Renal cortex interstitium (tissue), 11 donors: Measurements from ENCODE around the gene RBMS1. TPM values are rescaled to one million over a fixed set of nuclear protein-coding genes. Genes with fewer than 3 reads are reported as not detected.
"Not testable (repeated sequence)": the region's sequence is repeated elsewhere in the genome, so short reads cannot be mapped to it uniquely, and the experiment has no call there.

Experiments
- DNase-seq, 11 donors: peaks; one replicate each; pipeline ENCODE4 v3.0.0-alpha.2; 2013; ENCODE audit warnings: low read depth in 9 of 11, low spot score in 4 of 11; ENCODE audit errors: extremely low read depth in 1 of 11
- polyA plus RNA-seq, 3 donors: library from polyadenylated mRNA; unstranded; fragments of 120-200 nt; gene quantifications; one replicate each; pipeline ENCODE4 v1.2.1, GENCODE V29; 2013; ENCODE audit not compliant: insufficient read length in 3 of 3

RBMS1 gene
- polyA plus RNA-seq, 3 donors, result 130 to 157 (median 150) TPM

DNA sequence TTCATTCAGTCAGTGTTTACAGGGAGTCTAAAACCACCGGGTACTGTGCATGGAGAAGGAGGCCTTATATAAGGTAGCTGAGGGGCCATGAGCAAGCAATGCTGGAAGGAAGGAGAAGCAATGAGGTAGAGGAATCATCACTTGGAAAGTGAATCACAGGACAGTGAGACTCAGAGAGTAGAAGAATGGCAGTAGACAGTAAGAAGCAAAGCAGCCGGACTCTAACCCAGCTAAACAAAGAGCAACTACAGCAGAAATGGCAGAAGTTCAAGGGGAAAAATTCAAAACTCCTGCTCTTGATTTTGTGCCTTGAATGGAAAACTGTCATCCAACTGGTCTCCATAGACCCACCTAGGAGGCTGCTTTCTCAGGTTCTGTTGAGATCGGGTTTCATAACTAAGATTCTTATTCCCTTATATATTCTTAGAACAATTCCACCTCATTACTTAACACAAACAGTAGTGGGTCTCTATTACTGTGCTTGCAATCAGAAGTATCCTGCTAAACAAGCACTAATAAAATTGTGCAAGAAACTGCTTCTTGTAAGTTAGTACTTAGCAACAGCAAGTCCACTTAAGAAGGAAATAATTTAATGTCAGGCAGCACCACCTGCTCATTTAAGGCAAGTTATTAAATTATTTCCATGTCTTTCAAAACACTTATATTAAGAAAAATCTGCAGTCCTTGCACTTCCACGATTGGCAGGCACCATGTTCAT, 68.0 kb downstream of the RBMS1 start:
- DNase-seq, result no peak

DNA sequence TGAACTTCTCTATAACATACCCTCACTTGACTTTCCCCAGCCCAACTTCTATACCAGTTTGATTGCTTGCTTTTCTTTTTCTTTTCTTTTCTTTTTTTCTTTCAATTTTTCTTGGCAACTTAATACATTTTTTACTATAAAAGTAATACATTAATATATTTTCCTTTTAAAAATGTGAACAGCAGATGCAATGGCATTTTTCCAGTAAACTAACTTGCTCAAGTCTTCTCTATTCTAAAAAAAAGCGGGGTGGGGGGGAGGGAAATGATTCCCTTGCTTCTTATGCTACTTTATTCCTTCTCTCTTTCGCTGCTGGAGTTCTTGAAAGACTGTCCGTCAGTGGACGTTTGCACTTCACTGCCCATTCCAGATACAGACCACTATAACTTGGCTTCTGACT, 70.5 kb downstream of the RBMS1 start:
- no peak for DNase-seq

DNA sequence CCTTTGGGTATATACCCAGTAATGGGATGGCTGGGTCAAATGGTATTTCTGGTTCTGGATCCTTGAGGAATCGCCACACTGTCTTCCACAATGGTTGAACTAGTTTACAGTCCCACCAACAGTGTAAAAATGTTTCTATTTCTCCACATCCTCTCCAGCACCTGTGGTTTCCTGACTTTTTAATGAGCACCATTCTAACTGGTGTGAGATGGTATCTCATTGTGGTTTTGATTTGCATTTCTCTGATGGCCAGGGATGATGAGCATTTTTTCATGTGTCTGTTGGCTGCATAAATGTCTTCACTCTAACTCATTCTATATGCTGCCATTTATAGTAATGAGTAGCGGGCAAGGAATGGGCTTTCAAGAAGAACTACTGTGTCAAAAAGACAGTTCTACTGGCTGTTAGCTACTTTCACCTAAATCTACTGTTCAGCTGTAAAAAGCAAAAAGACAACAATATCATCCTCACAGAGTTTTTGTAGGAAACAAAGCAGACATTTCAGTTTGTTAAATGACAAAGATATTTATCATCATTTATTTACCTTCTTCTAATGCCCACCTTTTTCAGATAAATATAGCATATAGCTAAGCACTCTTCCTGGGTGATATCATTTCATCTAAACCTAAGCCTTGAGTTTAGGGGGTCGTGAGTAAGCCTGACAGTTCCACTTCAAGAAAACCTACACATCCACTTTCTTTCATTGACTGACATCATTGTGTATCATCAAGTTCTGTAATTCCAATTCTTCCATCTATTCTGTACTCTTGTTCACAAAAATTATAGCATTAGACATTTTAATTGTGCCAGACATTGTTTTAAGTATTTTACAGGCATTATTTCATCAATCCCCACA, 71.7 kb downstream of the RBMS1 start:
- not testable (repeated sequence) for DNase-seq

DNA sequence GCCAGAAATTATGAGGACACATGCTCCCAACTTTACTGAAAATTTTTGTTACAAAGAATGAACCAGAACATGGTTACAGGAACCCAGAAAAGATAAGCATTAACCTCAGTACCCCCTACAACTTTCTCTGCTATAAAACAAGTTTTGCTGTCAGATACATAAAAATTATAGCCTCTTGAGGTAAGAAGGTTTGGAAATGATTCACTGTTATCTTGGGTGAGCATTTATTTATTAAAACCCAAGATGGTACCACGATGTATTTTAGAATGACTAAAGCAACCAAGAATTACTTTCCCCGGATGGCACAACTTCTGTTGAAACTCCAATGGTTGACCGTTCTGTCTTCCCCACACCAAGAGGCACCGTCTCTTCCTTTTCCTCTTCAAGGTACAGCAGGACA, 72.9 kb downstream of the RBMS1 start:
- DNase-seq, result no peak

DNA sequence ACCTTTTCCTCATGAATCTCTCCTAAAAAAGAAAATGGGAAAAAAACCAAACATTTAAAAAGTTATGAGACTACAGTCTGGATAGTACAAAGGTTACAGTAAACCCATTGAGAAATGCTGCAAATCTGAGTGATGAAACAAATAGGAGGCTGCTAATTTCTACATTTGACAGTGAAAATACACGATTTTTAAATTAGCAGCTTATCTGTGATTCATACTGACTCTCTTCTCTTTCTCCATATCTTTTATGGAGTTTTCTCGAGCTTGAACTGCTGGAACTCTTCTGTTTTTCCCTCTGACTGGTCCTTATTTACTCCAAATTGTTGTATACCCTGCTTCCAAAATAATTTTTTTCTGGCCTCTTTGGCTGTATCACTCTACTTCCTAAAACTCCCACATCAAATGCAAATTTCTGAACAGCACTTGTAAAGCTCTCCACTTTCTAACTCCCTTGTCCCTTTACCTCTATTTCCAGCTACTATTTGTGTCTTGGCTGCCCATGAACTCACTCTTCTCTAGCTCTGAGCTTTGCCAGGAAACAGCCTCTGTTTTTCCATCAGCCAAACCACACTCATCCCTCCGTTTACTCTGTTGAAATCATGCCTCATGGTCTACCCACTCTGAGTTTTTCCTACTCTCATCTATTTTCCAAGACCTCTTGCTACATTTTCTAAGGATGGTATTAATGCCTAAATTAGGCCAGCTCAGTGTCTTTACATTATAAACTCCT, 73.7 kb downstream of the RBMS1 start:
- no peak for DNase-seq

DNA sequence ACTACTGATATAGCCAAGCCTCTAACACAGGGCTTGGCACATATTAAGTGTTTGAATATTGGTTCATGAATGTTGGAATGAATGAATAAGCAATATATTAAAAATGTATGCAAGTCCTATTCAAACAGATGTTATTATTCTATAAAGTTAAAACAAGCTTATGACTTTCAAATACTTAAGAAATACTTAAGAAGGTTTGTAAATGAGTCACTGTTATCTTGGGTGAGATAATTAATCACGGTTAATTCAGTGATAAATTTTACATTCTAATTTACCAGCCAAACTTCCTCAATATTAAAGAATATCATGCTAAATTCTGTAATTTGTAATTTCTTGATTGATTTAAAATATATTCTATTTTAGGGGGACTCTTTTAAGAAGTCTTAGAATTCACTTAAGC, 74.8 kb downstream of the RBMS1 start:
- DNase-seq, result no peak

GRCh38 chr2:160418398-160418765, 75.2 kb downstream of the RBMS1 start:
- no peak for DNase-seq

GRCh38 chr2:160417745-160418397, 75.7 kb downstream of the RBMS1 start:
- DNase-seq, result no peak

GRCh38 chr2:160415991-160416390, 77.6 kb downstream of the RBMS1 start:
- DNase-seq, result no peak

DNA sequence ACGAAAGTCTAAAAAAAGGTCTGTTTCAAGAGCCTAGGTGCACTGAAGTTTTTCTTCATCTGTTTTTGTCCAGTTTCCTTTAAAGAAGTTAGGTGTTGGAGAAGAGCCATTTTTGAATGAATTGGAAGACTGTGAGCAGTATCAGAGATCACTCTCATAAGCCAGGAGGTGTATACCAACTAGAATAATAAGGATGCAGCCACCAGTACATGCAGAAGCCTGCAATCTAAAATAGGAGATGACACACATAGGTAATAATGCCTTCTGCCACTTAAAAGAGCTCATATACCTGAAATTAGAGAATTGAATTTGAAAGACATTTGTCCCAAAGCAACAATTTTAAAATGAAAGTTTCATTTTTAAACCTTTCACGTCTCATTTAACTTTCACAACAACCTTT, 81.7 kb downstream of the RBMS1 start:
- no peak for DNase-seq

DNA sequence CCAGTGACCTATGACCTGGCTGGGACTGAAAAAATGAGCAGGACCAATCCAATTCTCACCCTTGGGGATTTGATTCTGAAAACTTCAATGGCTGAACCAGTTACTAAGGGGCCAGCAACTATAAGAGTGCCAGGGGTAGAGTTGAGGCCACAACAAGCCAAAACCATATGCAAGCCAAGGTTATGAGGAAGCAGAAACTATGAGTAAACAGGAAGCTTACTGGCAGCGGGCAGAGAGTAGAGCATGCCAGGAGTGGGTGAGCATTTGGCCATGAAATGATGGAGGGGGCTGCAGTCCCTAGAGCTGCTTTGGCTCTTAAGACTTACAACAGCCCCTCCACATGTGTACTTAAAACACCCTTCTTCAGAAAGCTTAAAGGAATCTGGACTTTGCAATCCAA, 82.4 kb downstream of the RBMS1 start:
- DNase-seq, result no peak

DNA sequence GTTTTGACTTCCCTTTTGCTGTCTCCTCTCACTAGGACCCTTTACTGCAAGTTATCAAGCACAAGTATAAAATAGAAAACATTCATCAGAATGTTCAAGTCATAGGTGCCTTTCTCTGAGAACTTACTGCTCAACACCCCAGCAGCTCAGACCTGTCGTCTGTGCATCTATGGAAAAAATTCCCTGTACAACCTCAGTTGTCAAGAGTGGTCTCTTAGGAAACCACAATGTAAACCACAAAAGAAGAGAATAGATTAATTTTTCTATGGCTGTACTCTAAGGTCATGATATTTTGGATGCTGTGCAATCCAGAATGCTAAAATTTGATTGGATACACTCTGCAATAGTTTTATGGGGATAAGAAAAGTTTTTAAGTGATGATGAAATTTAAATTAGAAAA, 84.1 kb downstream of the RBMS1 start:
- DNase-seq, result no peak

GRCh38 chr2:160408959-160409291, 84.7 kb downstream of the RBMS1 start:
- no peak for DNase-seq

DNA sequence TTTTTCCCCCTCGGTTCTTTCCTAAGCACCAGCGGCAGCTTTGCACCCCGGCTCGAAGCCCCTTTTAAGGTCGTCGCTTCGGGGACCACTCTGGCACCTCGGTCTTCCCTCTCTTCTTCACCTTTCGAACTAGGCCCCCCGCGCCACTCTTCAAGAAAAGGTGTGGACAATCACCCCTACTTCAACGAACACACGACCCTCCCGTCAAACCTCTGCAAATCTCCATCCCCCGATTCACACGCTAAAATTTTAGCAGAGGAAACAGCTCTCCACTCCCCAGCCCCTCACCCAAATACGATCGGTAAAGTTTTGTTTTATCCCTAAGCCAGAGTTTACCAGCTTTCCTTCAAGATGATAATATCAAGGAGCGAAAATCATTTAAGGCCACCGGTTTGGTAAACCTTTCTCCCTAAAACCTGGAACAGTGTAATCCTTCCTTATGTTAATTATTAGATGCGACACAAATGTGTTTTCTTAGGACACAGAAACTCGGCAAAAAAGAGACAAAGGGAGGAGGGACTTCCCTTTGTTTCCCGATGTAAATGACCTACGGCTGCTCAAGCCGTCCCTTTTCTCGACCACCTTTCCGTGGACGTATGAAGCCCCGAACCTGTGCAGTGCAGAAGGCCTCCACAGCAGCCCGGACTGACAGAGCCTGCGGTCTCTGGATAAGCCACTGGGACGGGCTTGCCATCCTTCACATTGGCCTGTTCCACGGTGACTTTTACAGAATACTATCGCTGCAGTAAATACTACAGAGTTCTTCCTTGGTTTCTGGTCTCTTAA, 85.2 kb downstream of the RBMS1 start:
- peak in 2 of 11 donors; percentile 12 to 35 for DNase-seq

- DNase-seq, result peak in 7 of 11 donors; percentile 35 to 61 (median 53)
These were observed 86.0 kb downstream of the RBMS1 start for GRCh38 chr2:160407393-160408172.

DNA sequence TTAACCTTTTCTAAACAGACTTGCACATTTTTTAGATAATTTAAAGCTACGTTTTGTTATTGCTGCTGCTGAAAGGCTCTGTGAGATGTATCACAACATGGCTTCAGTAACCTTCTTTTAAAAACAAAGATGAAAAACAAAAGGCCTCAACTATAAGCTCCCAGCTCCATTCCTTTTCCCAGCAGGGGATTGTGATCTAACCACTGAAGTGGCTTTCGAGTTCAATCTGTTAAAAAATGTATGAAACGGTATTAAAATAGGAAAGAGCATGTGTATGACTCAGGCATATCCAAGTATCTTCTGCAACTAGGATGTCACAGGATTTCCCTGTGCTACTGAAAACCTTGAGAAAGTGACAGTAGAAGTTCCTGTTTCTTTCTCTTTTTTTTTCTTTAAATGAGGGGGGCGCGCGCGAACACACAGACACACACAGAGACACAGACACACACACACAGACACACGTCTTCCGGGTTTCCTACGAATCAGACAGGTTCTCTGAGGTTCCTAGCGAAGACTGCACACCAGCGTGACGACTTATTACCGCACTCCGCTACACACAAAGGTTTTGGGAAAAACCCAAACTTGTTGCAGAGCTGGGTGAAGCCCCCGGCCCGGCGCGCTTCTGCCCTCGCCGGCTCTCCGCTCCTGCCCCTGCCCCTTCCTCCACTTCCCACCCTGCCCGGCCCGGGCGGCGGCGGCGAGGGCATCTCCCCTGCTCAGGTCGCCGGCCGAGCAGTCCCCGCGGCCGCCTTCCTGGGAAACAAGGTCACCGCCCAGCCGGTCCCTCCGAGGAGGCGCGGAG, 86.8 kb downstream of the RBMS1 start:
- DNase-seq, result peak in 8 of 11 donors; percentile 41 to 63 (median 50)
